HG02973 (cell line): ENCODE measurements around the gene ABCC2.
"Not testable (repeated sequence)": the region's sequence is repeated elsewhere in the genome, so short reads cannot be mapped to it uniquely, and the experiment has no call there.

Experiments used
- ATAC-seq: cut with Tn5 transposase; IDR thresholded peaks from one replicate; pipeline ENCODE4 v1.9.1; 2021; ENCODE audit warnings: moderate library complexity; ENCODE audit not compliant: unreplicated experiment

Gene ABCC2

GRCh38 chr10:99807786-99808185, 25.3 kb downstream of the ABCC2 start:
- ATAC-seq: no peak

- no peak for ATAC-seq
Observed at GRCh38 chr10:99808270-99808669, 25.8 kb downstream of the ABCC2 start.

DNA sequence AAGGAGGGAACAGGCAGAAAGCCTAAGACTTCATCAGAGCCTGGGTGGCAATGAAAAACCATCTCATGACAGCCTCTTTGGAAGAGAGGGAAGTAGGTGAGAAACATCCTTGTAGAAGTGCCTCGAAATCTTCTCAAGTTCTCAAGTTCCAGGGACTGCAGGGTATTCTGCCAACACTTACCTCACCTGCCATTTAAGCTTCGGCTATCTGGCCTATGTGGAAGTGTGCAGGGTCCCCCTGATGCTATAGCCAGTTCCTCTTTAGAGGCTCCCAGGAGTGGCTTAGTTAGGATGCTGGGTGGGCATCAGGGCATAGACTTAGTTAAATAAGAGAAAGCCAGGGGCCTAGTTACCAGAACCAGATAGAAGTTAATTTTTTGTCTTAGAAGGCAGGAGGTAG, 27.0 kb downstream of the ABCC2 start:
- ATAC-seq: no peak

DNA sequence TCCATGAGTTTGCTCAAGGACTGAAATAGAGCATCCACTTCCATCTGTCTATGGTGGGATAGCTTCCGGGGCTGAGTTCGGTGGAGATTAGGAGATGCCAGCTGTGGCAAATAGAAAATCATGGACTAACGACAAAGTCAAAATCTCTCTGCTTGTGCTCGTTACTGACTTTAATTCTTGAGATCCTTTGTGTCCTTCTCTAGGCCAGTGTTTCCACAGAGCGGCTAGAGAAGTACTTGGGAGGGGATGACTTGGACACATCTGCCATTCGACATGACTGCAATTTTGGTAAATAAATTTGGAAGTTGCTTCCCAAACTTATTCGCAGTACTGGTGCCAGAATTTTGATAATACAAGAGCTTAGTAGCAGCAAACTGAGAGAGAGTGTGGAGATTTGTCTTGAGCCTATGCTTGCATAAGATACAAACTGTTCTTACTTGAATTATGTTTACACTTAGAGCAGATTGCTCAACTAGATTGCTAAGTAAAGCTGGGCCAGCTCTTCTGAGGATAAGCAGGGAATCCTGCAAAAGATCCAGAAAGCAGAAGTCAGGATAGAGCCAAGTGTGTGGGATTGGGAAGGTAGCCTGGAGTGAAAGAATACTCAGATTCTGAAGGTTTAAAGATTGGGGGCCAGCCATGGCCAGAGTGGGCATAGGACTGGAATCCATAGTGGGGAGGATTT, 27.6 kb downstream of the ABCC2 start:
- ATAC-seq: no peak

DNA sequence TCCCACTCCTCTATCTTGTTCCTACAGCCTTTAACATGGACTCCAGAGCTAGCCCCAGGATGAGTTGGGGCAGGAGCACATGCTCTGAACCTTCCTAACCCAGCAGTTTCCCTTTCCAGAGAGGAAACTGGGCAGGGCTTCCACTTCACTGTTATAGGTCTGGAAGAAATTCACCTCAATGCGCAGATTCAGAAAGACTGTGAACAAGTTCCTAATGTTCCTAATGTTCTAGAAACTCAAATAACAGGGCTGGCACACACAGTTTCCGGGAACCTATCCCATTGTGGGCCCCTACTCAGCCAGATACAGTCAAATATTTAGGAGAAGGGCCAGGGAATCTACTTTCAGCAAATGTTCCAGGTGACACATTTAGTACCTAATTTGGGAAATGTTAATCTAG, 29.7 kb downstream of the ABCC2 start:
- no peak for ATAC-seq

DNA sequence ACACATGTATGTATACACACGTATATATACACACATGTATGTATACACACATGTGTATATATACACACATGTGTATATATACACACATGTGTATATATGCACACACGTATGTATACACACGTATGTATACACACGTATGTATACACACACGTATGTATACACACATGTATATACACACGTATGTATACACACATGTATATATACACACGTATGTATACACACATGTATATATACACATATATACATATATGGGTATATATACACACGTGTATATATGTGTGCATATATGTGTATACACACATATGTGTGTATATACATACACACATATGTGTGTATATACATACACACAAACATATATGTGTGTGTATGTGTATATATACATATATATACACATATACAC, 31.7 kb downstream of the ABCC2 start:
- ATAC-seq: no peak

DNA sequence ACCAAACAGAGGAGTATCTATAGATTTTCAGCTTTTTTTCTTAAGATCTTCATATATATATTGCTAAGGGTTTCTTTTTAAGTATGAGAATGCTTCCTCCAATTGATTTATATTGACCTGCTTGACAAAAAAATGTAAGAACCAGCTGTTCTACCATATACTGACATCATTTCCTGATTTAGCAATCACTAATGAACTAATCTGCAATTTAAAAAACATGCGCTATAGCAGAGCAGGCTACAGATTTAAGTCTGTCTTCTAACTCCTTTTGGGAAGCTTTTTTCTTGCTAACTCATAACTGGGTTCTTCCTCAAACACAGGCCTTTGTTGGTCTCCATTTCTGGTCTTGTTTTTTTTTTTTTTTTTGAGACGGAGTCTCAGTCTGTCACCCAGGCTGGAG, 33.2 kb downstream of the ABCC2 start:
- ATAC-seq: no peak

DNA sequence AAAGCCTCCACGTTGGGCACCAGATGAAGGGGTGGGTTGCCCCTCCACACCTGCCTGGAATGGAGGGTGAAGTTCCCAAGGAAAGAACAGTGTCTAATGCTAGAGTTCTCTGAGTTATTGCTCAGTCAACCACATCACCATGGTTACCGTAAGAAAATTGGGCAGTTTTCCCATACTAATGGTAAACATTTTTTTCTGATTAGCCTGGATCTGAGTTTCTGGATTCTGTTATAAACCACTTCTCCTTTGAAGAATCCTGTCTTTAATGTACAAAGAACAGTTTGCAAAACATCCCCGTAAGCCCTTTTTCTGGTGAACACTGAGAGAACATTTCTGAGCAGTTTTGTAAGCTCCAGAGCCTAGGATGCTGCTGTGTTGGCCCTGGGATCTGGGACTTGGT, 45.5 kb downstream of the ABCC2 start:
- no peak for ATAC-seq

- no peak for ATAC-seq
Observed at GRCh38 chr10:99828464-99828863, 46.0 kb downstream of the ABCC2 start.

- ATAC-seq: no peak
Observed at GRCh38 chr10:99832439-99832838, 50.0 kb downstream of the ABCC2 start.

DNA sequence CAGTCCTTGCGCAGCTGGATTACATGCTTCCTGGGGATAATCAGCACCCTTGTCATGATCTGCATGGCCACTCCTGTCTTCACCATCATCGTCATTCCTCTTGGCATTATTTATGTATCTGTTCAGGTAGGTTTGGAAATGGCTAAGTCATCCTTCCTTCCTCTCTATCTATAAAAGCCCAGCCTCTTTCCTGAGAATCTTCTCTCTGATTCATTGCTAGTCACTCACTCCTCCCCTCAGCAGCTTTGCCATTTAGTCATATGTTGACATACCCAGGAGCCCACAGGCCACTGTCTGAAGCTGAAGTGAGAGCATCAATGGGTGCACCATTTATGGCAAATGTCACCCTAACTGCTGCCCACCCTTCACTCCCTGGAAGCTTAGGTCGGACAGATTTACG, 52.0 kb downstream of the ABCC2 start:
- ATAC-seq: no peak

- ATAC-seq: no peak
Observed at GRCh38 chr10:99835947-99836346, 53.5 kb downstream of the ABCC2 start.

- ATAC-seq: no peak
Observed at GRCh38 chr10:99836711-99837110, 54.3 kb downstream of the ABCC2 start.

- ATAC-seq: not testable (repeated sequence)
Observed at GRCh38 chr10:99840859-99841258, 58.4 kb downstream of the ABCC2 start.

DNA sequence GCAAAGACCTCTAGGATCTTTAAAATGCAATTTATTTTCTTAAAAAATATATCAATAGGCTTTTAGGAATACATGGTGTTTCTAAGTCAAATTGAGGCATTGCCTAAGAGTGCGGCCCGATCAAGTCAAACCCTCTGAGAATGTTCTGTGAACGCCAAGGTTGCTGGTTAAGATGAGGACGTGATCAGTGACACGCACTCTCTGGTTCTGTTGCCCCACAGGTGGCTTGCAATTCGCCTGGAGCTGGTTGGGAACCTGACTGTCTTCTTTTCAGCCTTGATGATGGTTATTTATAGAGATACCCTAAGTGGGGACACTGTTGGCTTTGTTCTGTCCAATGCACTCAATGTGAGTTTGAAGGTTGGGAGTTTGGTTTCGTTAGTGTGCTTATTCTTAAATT, 59.3 kb downstream of the ABCC2 start:
- ATAC-seq: no peak

DNA sequence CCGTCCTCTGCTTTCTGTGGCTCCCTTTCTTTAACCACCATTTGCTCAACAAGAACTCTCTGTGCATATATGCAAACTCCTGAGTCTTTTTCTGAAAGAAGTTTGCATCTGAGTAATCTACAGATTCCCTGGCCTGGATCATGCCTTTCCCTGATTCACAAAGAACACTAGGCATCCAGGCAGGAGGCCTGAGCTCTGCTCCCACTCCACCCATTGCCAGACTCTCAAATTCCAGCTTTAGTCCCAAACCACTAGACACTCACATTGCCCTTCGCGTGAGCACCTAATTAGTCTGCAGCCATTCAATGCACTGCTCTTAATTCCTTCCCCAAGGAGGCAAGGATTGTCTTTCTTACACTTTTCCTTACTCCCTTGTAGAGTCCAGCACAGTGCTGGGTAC, 60.9 kb downstream of the ABCC2 start:
- ATAC-seq: no peak

GRCh38 chr10:99844433-99844955, 62.1 kb downstream of the ABCC2 start:
- no peak for ATAC-seq

- peak; percentile 56 for ATAC-seq
Observed at GRCh38 chr10:99845837-99846382, 63.5 kb downstream of the ABCC2 start.

- no peak for ATAC-seq
Observed at GRCh38 chr10:99849057-99849456, 66.6 kb downstream of the ABCC2 start.

DNA sequence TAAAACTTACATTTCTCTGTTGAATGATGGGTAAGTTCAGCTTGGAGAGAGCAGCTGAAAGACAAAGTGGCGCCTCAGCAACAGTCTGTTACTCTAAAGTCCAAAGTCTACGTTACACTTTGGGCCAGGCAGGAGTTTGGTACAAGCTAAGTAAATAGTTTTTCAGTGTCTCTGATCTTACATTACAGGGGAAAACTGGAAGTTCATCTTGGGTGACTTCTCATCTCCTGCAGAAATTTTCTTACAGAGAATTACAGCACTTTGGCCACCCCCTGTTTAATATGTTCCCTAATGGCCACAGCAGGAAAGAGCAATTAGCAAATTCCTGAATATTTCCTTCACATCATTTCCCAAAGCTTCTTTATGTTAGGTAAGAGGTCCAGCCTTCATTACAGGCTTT, 67.1 kb downstream of the ABCC2 start:
- ATAC-seq: no peak

- no peak for ATAC-seq
Observed at GRCh38 chr10:99850021-99850766, 67.8 kb downstream of the ABCC2 start.

DNA sequence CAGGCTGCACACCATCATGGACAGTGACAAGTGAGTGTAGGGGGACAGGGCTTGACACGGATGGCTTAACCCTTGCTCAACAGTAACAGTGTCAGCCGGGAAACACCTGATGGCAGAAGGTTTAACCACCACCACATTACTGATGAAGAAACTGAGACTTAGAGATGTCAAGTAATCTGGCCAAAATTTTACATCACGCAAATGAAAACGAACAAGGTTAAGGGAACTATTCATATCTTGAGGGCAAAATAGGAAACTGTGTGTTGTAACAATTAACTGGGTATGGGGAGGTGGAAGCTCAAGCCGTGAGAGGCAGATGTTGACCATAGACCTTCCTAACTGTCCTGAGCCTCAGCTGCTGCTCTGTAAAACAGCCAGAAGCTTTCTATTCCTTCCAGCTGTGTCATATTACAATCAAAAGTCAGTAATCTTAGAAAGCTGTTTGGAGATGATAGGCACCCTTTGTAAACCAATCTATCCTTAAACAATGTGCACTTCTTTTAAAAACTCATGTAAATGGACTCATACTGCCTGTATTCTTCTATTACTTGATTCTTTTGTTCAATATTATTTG, 68.4 kb downstream of the ABCC2 start:
- no peak for ATAC-seq
